Uterus (tissue), 2 donors: ENCODE measurements around the gene SLC66A2.

Experiments
- POLR2A ChIP-seq, 2 donors: fragments of 450-650 bp; IDR thresholded peaks; one replicate each; pipeline ENCODE4 v1.6.1; 2016; ENCODE audit warnings: antibody characterized with exemption in 2 of 2, mild to moderate bottlenecking in 1 of 2, moderate library complexity in 1 of 2
- TF ChIP-seq, protein P1 (sequence below), 4 experiments: fragments of 200-600 bp in 2 of 4; fragments of 450-650 bp in 2 of 4; sonication (generic) in 2 of 4; IDR thresholded peaks; one replicate each; pipeline ENCODE4 v1.5.1; 2016 to 2019; ENCODE audit warnings: antibody characterized with exemption in 4 of 4, mild to moderate bottlenecking in 2 of 4, moderate library complexity in 1 of 4

DNA sequence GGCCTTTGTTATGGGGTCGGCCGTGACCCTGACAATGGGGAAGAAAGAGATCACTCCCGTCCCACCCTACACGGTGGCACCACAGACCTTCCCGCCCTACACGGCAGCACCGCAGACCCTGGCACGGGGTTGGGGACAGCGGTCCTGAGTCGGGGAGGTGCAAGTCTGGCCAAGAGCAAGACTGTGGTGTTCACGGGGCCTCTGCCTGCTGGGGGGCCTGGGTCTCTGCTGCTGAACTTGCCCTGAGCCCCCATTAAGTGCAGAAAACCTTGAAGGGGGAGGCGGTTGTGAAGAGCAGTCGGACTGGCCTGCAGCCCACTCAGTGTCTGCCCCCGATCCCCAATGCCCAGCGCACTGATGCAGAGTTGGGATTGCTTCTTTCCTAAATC lies 75.9 kb downstream of the SLC66A2 start:
- TF ChIP-seq, protein P1, sequence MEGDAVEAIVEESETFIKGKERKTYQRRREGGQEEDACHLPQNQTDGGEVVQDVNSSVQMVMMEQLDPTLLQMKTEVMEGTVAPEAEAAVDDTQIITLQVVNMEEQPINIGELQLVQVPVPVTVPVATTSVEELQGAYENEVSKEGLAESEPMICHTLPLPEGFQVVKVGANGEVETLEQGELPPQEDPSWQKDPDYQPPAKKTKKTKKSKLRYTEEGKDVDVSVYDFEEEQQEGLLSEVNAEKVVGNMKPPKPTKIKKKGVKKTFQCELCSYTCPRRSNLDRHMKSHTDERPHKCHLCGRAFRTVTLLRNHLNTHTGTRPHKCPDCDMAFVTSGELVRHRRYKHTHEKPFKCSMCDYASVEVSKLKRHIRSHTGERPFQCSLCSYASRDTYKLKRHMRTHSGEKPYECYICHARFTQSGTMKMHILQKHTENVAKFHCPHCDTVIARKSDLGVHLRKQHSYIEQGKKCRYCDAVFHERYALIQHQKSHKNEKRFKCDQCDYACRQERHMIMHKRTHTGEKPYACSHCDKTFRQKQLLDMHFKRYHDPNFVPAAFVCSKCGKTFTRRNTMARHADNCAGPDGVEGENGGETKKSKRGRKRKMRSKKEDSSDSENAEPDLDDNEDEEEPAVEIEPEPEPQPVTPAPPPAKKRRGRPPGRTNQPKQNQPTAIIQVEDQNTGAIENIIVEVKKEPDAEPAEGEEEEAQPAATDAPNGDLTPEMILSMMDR (IDR thresholded peaks at IDR 0.05), result no peak
- no peak for TF ChIP-seq POLR2A (IDR thresholded peaks at IDR 0.05)
